ENCODE results near the gene EGLN3.

GRCh38 chr14:33929799-33930408 is 21.0 kb downstream of the EGLN3 start:
- TF ChIP-seq GATA3 (IDR thresholded peaks at IDR 0.05; ENCODE audit: low read depth, low read length) (no peak), GATA2 (IDR thresholded peaks at IDR 0.05; ENCODE audit: low read depth, low read length) (no peak)

Measured in SH-SY5Y (cell line).